A549 (cell line): ENCODE data around the gene GAS7. TPM values are rescaled to one million over a fixed set of nuclear protein-coding genes. Genes with fewer than 3 reads are reported as not detected.

Experiments used
- ATAC-seq, 2 experiments: fragments of 200-7000 bp in 1 of 2; fragments of >200 bp in 1 of 2; cut with Nextera tagmentation in 1 of 2; cut with Tn5 transposase in 1 of 2; 3 replicates each; pipeline versions ENCODE4 v1.8.0 to v1.9.1; 2018 to 2020; ENCODE audit warnings: mild to moderate bottlenecking in 1 of 2, moderate library complexity in 1 of 2
- CTCF ChIA-PET: fragments of 300-600 bp; sonication (Branson Sonifier 250); formaldehyde crosslinking; extraction: SDS; loops from one replicate; lab custom pipeline; 2021; ENCODE audit warnings: antibody characterized with exemption, inconsistent platforms; lab: Yijun Ruan, JAX
- POLR2A ChIA-PET: fragments of 350-600 bp; formaldehyde crosslinking; extraction: SDS; loops from one replicate; lab custom pipeline; 2021; ENCODE audit warnings: antibody characterized with exemption, inconsistent platforms; lab: Yijun Ruan, JAX
- DNase-seq, 2 experiments: peaks; one replicate each; pipeline versions ENCODE4 v3.0.0 to v3.0.0-alpha.2; 2011 to 2016; ENCODE audit warnings: low read depth in 1 of 2, low spot score in 1 of 2
- FAIRE-seq: peaks from 2 replicates; lab custom pipeline; 2011; peaks lifted over from hg19 to GRCh38; lab: Jason Lieb, UNC
- H3K27ac ChIP-seq, 2 experiments: fragments of >200 bp; sonication (Bioruptor Twin); formaldehyde crosslinking; 3 replicates each; pipeline ENCODE4 v1.5.1; 2016 to 2017
- H3K4me1 ChIP-seq: fragments of >200 bp; sonication (Bioruptor Twin); formaldehyde crosslinking; 3 replicates; pipeline ENCODE4 v1.6.1; 2016
- H3K4me2 ChIP-seq: fragments of >200 bp; sonication (Bioruptor Twin); formaldehyde crosslinking; 3 replicates; pipeline ENCODE4 v1.6.1; 2016
- H3K4me3 ChIP-seq: fragments of >200 bp; sonication (Bioruptor Twin); formaldehyde crosslinking; 3 replicates; pipeline ENCODE4 v1.5.1; 2016
- H3K9me3 ChIP-seq: fragments of >200 bp; sonication (Bioruptor Twin); formaldehyde crosslinking; 3 replicates; pipeline ENCODE4 v1.6.1; 2016
- ATOH8 ChIP-seq: fragments of 250-450 bp; sonication (Bioruptor Pico); IDR thresholded peaks from 2 replicates; pipeline ENCODE4 v1.5.0; 2020; ENCODE audit warnings: low read depth, mild to moderate bottlenecking, moderate library complexity
- BCL3 ChIP-seq: fragments of >200 bp; sonication (Bioruptor Twin); formaldehyde crosslinking; IDR thresholded peaks from 3 replicates; pipeline ENCODE4 v1.6.1; 2016
- CBX2 ChIP-seq: fragments of 200-600 bp; sonication (generic); IDR thresholded peaks from 2 replicates; pipeline ENCODE4 v1.6.1; 2016; ENCODE audit warnings: low read depth, mild to moderate bottlenecking, borderline replicate concordance
- CBX8 ChIP-seq: fragments of 200-600 bp; sonication (generic); IDR thresholded peaks from 2 replicates; pipeline ENCODE4 v1.6.1; 2016
- CEBPB ChIP-seq, 2 experiments: fragments of >200 bp in 1 of 2; sonication (Bioruptor Twin) in 1 of 2; formaldehyde crosslinking in 1 of 2; IDR thresholded peaks; 2 replicates each; pipeline ENCODE4 v1.6.1; 2012 to 2016
- EHF ChIP-seq: fragments of 250-450 bp; sonication (Bioruptor Pico); IDR thresholded peaks from 2 replicates; pipeline ENCODE4 v1.5.0; 2020; ENCODE audit warnings: mild to moderate bottlenecking
- EHMT2 ChIP-seq: fragments of 200-600 bp; sonication (generic); IDR thresholded peaks from 2 replicates; pipeline ENCODE4 v1.6.1; 2016; ENCODE audit warnings: antibody characterized with exemption, low read depth, mild to moderate bottlenecking, moderate library complexity
- EP300 ChIP-seq, 2 experiments: fragments of >200 bp; sonication (Bioruptor Twin); formaldehyde crosslinking; IDR thresholded peaks; 2 replicates in 1 of 2; 3 replicates in 1 of 2; pipeline ENCODE4 v1.6.1; 2016 to 2017
- FOSL2 ChIP-seq, 2 experiments: fragments of 450-650 bp in 1 of 2; fragments of >200 bp in 1 of 2; sonication (Bioruptor Twin) in 1 of 2; formaldehyde crosslinking; IDR thresholded peaks; 2 replicates each; pipeline versions ENCODE4 v1.5.0 to v1.6.1; 2016 to 2020; ENCODE audit warnings: mild to moderate bottlenecking in 1 of 2, moderate library complexity in 1 of 2
- FOXS1 ChIP-seq: fragments of 250-450 bp; sonication (Bioruptor Pico); IDR thresholded peaks from 2 replicates; pipeline ENCODE4 v1.5.0; 2020; ENCODE audit warnings: mild to moderate bottlenecking, moderate library complexity
- HDAC2 ChIP-seq: fragments of 200-600 bp; sonication (generic); IDR thresholded peaks from 2 replicates; pipeline ENCODE4 v1.6.1; 2016
- HEYL ChIP-seq: fragments of 250-450 bp; sonication (Bioruptor Pico); IDR thresholded peaks from 2 replicates; pipeline ENCODE4 v1.8.0; 2021; ENCODE audit warnings: mild to moderate bottlenecking, moderate library complexity
- HOXA7 ChIP-seq: fragments of 250-450 bp; sonication (Bioruptor Pico); IDR thresholded peaks from 2 replicates; pipeline ENCODE4 v1.5.0; 2020; ENCODE audit warnings: mild to moderate bottlenecking, moderate library complexity
- KDM1A ChIP-seq: fragments of 200-600 bp; sonication (generic); IDR thresholded peaks from 2 replicates; pipeline ENCODE4 v1.6.1; 2016; ENCODE audit warnings: low read depth, mild to moderate bottlenecking
- KDM5A ChIP-seq: fragments of 200-600 bp; sonication (generic); IDR thresholded peaks from 2 replicates; pipeline ENCODE4 v1.6.1; 2016; ENCODE audit warnings: antibody characterized with exemption, mild to moderate bottlenecking
- MAFK ChIP-seq: fragments of 450-650 bp; IDR thresholded peaks from 2 replicates; pipeline ENCODE4 v1.6.1; 2014; ENCODE audit not compliant: partially characterized antibody
- MAZ ChIP-seq: fragments of 150-350 bp; IDR thresholded peaks from 2 replicates; pipeline ENCODE4 v1.6.1; 2014; ENCODE audit warnings: antibody characterized with exemption, low read depth, low read length, borderline replicate concordance
- MYC ChIP-seq: IDR thresholded peaks from 2 replicates; pipeline ENCODE4 v1.6.1; 2012; ENCODE audit warnings: mild to moderate bottlenecking, inconsistent platforms, low read length, improper control_type of control experiment, borderline replicate concordance
- NFE2L2 ChIP-seq: fragments of 150-350 bp; conservative IDR thresholded peaks from 2 replicates; pipeline ENCODE4 v1.6.1; 2014; ENCODE audit warnings: low read length
- POLR2AphosphoS2 ChIP-seq: conservative IDR thresholded peaks from 2 replicates; pipeline ENCODE4 v1.6.1; 2012; ENCODE audit warnings: low read length, improper control_type of control experiment, inconsistent platforms
- RCOR1 ChIP-seq: fragments of 150-350 bp; IDR thresholded peaks from 2 replicates; pipeline ENCODE4 v1.6.1; 2014; ENCODE audit warnings: antibody characterized with exemption, low read length, low read depth
- RFX5 ChIP-seq: fragments of 450-650 bp; IDR thresholded peaks from 2 replicates; pipeline ENCODE4 v1.7.1; 2014; ENCODE audit warnings: antibody characterized with exemption, mild to moderate bottlenecking, moderate library complexity
- ZNF302 ChIP-seq: fragments of 250-450 bp; sonication (Bioruptor Pico); IDR thresholded peaks from 2 replicates; pipeline ENCODE4 v1.9.0; 2021; ENCODE audit warnings: inconsistent platforms, mild to moderate bottlenecking, moderate library complexity
- ZSCAN20 ChIP-seq: fragments of 250-450 bp; sonication (Bioruptor Pico); IDR thresholded peaks from 2 replicates; pipeline ENCODE4 v1.8.0; 2022; ENCODE audit warnings: mild to moderate bottlenecking, moderate library complexity
- WGBS: methylation state at CpG from one replicate; pipeline ENCODE4 v1.1.6; 2017; ENCODE audit errors: missing lambda C conversion rate; 5-methylcytosine and 5-hydroxymethylcytosine counted together
- polyA plus RNA-seq, 4 experiments: library from polyadenylated mRNA; depleted of rRNA in 3 of 4; stranded (reverse); fragments of >200 nt; fragmentation: RNase III in 1 of 4; extraction: RNeasy Plus Mini Kit Qiagen cat#74134 plus additional on column Dnase treatment in 1 of 4; gene quantifications; 2 replicates in 3 of 4; 3 replicates in 1 of 4; pipeline ENCODE4 v1.2.3, GENCODE V29; 2011 to 2017

GAS7 gene
- polyA plus RNA-seq, 2 of the 4 experiments (the other 2 are of a cell fraction), result 1.3 to 1.5 TPM

GRCh38 chr17:10053782-10054540, 144.4 kb downstream of the GAS7 start:
- Histone ChIP-seq H3K4me2 (no peak overlapping the region), H3K9me3 (no peaks in the 10 kb centered on the region), H3K27ac (no peak overlapping the region), H3K4me3 (no peak overlapping the region), H3K4me1 (no peaks in the 10 kb centered on the region)
- 49% methylated on average over 12 of the region's 12 CpGs for WGBS
- FAIRE-seq (no peak), DNase-seq (no peak), ATAC-seq (no peak)
- POLR2A ChIA-PET, result no interaction called here
- CTCF ChIA-PET, result interaction anchor here (0.8 to 1.2 kb wide), 2 partner anchors 13 to 210 kb away, joined by 3 read pairs; no protein-coding TSS in a partner anchor
- TF ChIP-seq FOXS1 (CRISPR knock-in tag) (no peak), HOXA7 (CRISPR knock-in tag) (no peak), FOSL2 (IDR thresholded peaks at IDR 0.05) (no peak), FOSL2 (CRISPR knock-in tag; IDR thresholded peaks at IDR 0.05) (no peak), EHF (CRISPR knock-in tag) (no peak), KDM5A (no peak), EHMT2 (no peak), KDM1A (no peak), POLR2AphosphoS2 (no peak)

- ATAC-seq, result no peak; a peak in 1 of 6 replicates
- CTCF ChIA-PET, result no interaction called here
- Histone ChIP-seq H3K27ac (no peak overlapping the region), H3K9me3 (no peaks in the 10 kb centered on the region), H3K4me2 (no peak overlapping the region), H3K4me3 (no peak overlapping the region), H3K4me1 (no peaks in the 10 kb centered on the region)
- 50% methylated on average over 15 of the region's 15 CpGs for WGBS
- POLR2A ChIA-PET, result no interaction called here
- no peak for DNase-seq
- no peak for FAIRE-seq
- TF ChIP-seq EHMT2, result no peak
- no peak for TF ChIP-seq ATOH8 (CRISPR knock-in tag)
- no peak for TF ChIP-seq MYC
- TF ChIP-seq ZNF302, result no peak
- TF ChIP-seq POLR2AphosphoS2, result no peak
- TF ChIP-seq ZSCAN20 (CRISPR knock-in tag), result no peak
- TF ChIP-seq RCOR1, result no peak
- no peak for TF ChIP-seq CBX8
- no peak for TF ChIP-seq MAFK
- no peak for TF ChIP-seq NFE2L2
- no peak for TF ChIP-seq CEBPB (IDR thresholded peaks at IDR 0.05)
- TF ChIP-seq EHF (CRISPR knock-in tag), result no peak
- no peak for TF ChIP-seq CBX2
- no peak for TF ChIP-seq EP300 (IDR thresholded peaks at IDR 0.05)
- TF ChIP-seq RFX5, result no peak
- TF ChIP-seq HDAC2, result no peak
Measured at GRCh38 chr17:10052106-10052813, 146.1 kb downstream of the GAS7 start.

- Histone ChIP-seq H3K27ac (no peak overlapping the region), H3K4me2 (no peak overlapping the region), H3K9me3 (no peaks in the 10 kb centered on the region), H3K4me1 (no peaks in the 10 kb centered on the region), H3K4me3 (no peak overlapping the region)
- ATAC-seq (no peak), FAIRE-seq (no peak), DNase-seq (no peak)
- POLR2A ChIA-PET, result no interaction called here
- TF ChIP-seq EHMT2 (no peak), HEYL (CRISPR knock-in tag) (no peak), MAZ (no peak), BCL3 (no peak)
- WGBS, result 49% methylated on average over 8 of the region's 8 CpGs
- CTCF ChIA-PET, result interaction anchor here (1.1 to 1.7 kb wide), 3 partner anchors 11 to 176 kb away, joined by 3 to 4 read pairs (median 3); no protein-coding TSS in a partner anchor
Measured at GRCh38 chr17:10051112-10051511, 147.3 kb downstream of the GAS7 start.
